C4-2B (cell line): Measurements from ENCODE around the gene CFD.

ENCODE experiments used
- CTCF ChIP-seq: fragments of 450-650 bp; conservative IDR thresholded peaks from 2 replicates; pipeline ENCODE4 v1.5.1; 2017; ENCODE audit warnings: mild to moderate bottlenecking
- ZFX ChIP-seq: fragments of 450-650 bp; IDR thresholded peaks from 2 replicates; pipeline ENCODE4 v1.6.1; 2017

- no peak for TF ChIP-seq CTCF
- no peak for TF ChIP-seq ZFX
Observed at GRCh38 chr19:890831-891230, 31.4 kb downstream of the CFD start.
